NB4 (cell line): ENCODE results near the gene SGMS2.

Source experiments
- DNase-seq: peaks from one replicate; pipeline ENCODE4 v3.0.0; 2010; ENCODE audit warnings: low read depth
- H3K4me3 ChIP-seq: one replicate; pipeline ENCODE4 v1.5.1; 2011; ENCODE audit warnings: mild to moderate bottlenecking, low read depth, low read length, moderate library complexity
- MYC ChIP-seq: IDR thresholded peaks from 2 replicates; pipeline ENCODE4 v1.6.1; 2011; ENCODE audit warnings: low read depth, low read length
- POLR2A ChIP-seq: IDR thresholded peaks from 2 replicates; pipeline ENCODE4 v1.6.1; 2011; ENCODE audit warnings: mild to moderate bottlenecking; ENCODE audit not compliant: insufficient read length; ENCODE audit errors: extremely low read depth
- TF ChIP-seq, protein P1 (sequence below): IDR thresholded peaks from 2 replicates; pipeline ENCODE4 v1.6.1; 2011; ENCODE audit warnings: low read depth, low read length
- TF ChIP-seq, protein P2 (sequence below): IDR thresholded peaks from one replicate; pipeline ENCODE4 v1.5.1; 2012; ENCODE audit warnings: low read depth, low read length

The SGMS2 gene

DNA sequence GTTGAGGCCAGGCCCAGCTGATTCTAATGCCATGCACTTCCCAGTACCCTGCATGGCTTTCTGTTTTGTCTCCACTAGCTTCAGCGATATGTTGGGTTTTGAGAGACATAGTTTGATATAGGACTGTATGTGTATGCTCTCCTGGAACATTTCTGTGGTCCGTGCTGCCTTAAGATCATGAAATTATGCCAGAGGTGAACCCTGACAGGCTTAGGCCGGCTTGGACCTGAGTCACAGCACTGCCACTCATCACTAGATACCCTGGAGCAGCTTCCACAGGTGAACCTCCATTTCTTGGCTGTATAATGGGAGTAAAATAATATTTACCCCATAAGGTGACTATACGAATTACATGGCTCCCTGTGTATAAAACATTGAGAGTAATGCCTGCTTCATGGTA, 6.4 kb downstream of the SGMS2 start:
- no peak overlapping the region for H3K4me3 ChIP-seq
- TF ChIP-seq MYC, result no peak
- DNase-seq, result no peak

DNA sequence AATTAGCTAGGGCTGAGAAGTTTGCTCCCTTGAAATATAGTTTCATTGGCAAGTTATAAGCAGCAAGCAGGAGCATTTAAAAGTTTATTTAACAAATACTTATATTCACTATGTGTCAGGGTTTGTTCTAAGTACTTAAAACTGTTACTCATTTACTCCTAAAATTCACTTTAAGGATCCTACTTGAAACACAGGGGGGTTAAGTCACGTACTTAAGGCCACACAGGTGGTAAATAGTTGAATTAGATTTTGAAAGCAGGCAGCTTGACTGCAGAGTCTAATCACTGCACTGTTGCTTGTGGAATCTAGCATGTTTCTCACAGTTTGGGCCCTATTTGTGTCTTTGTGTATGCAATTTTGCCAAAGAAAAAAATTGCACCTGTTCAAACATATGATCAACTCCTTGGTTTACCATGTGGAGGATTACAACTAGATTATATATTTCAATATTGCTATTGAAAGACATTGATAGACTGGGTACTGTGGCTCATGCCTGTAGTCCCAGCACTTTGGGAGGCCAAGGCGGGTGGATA, 7.6 kb downstream of the SGMS2 start:
- H3K4me3 ChIP-seq, result no peak overlapping the region
- DNase-seq, result no peak
- TF ChIP-seq MYC (no peak), POLR2A (no peak)
- TF ChIP-seq, protein P1, sequence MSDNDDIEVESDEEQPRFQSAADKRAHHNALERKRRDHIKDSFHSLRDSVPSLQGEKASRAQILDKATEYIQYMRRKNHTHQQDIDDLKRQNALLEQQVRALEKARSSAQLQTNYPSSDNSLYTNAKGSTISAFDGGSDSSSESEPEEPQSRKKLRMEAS, result no peak
- TF ChIP-seq, protein P2, sequence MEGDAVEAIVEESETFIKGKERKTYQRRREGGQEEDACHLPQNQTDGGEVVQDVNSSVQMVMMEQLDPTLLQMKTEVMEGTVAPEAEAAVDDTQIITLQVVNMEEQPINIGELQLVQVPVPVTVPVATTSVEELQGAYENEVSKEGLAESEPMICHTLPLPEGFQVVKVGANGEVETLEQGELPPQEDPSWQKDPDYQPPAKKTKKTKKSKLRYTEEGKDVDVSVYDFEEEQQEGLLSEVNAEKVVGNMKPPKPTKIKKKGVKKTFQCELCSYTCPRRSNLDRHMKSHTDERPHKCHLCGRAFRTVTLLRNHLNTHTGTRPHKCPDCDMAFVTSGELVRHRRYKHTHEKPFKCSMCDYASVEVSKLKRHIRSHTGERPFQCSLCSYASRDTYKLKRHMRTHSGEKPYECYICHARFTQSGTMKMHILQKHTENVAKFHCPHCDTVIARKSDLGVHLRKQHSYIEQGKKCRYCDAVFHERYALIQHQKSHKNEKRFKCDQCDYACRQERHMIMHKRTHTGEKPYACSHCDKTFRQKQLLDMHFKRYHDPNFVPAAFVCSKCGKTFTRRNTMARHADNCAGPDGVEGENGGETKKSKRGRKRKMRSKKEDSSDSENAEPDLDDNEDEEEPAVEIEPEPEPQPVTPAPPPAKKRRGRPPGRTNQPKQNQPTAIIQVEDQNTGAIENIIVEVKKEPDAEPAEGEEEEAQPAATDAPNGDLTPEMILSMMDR, result no peak

DNA sequence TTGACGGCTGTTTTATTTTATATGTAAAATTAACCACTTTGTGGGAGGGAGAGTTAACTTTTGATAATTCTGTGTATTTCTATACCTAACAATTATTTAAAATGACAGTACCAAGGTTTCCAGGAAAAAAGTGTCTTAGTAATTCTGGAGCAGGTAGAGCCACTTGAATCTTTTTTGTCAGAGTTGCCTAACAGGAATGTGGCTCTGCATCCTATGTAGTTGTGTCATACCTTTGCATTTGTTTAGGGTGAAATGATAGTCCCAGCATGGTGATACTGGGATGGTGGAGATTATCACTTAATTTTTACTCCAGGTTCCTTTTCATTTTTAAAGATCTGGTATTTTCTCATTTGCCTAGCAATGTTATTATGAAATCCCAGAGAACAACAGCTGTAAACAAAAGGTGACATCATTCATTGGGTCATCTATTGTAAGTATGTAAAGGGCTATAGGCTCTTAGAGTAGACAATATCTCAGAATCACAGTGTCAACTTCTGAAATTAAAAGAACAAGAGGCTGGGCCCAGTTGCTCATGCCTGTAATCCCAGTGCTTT, 9.6 kb downstream of the SGMS2 start:
- DNase-seq, result no peak
- TF ChIP-seq, protein P2, result no peak
- no peak for TF ChIP-seq MYC
- TF ChIP-seq, protein P1, result no peak
- no peak for TF ChIP-seq POLR2A
- no peak overlapping the region for H3K4me3 ChIP-seq

DNA sequence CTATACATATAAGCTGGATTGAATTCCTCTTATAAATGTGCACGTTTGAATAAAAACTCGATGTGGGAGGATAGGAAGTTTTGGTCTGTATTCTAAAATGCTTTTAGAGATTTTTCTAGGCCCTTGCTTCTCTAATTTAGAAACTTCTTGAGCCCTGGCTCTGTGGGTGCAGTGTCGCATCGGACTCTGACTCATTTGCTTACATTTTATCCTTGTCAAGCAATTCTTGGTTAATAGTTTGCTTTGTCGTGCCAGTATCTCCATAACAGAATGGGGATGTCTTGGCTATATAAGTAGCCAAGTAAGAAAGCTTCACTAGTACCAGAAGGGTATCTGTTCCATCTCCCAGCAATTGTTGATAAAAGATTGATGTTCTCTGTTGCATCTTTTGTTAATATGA, 10.7 kb downstream of the SGMS2 start:
- DNase-seq, result no peak
- TF ChIP-seq MYC (no peak), POLR2A (no peak)
- TF ChIP-seq, protein P1, result no peak
- TF ChIP-seq, protein P2, result no peak
- no peak overlapping the region for H3K4me3 ChIP-seq

DNA sequence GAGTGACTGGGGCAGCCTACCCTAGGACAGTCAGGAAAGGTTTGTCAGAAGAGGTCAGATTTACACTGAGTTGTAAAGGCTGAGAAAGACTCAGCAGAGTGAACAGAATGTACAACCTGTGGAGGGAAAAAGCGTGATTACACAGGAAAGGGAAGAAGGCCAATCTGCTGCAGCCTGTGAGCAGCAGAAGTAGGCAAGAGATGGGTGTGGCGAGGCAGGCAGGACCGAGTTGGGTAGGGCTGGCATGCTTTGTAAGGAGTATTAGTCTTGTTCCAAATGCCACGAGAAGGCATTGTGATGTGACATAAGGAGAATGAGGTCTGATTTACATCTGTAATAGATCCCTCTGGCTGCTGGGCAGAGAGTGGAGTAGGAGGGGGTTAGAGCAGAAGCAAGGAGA, 12.6 kb downstream of the SGMS2 start:
- H3K4me3 ChIP-seq, result no peak overlapping the region
- no peak for TF ChIP-seq POLR2A
- TF ChIP-seq MYC, result no peak
- TF ChIP-seq, protein P1, result no peak
- TF ChIP-seq, protein P2, result no peak
- no peak for DNase-seq

DNA sequence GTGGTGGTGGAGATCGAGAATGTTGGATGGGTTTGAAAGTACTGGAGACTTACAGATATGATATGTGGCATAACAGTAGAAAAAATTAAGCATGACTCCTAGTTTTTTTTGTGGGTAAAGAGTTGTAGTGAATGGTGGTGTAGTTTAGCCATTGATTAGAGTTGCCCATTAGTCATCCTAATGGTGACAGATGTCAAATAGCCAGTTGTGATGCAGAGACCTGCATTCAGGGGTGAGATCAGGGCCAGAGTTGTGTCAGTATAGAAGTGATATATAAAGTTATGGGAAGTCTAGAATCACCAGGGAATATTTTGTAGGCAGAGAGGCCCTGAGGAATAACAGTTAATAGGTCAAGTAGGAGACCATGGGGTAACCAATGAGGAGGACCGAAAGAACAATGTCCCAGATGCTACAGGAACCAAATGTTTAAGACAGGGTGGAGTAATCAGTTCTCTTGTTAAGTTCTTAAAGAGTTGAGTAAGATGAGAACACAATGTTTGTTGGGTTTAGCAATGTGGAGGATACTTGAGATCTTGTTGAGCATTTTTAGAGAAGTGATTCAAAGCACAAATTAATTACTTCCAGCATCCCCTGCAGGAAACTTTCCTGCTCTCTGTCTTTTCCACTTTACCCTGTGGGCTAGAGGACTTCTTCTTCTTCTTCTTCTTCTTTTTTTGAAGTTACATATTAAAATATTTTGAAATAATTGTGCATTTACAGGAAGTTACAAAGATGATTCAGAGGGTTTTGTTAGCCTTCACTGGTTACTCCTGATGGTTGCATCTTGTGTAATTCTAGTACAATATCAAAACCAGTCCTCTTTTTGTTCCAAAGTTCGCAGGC, 13.3 kb downstream of the SGMS2 start:
- peak; percentile 15 for DNase-seq
- H3K4me3 ChIP-seq, result no peak overlapping the region
- no peak for TF ChIP-seq POLR2A
- TF ChIP-seq, protein P2, result no peak
- TF ChIP-seq, protein P1, result no peak
- no peak for TF ChIP-seq MYC
